Measurements from ENCODE around the gene CDK14.

CDK14 gene

DNA sequence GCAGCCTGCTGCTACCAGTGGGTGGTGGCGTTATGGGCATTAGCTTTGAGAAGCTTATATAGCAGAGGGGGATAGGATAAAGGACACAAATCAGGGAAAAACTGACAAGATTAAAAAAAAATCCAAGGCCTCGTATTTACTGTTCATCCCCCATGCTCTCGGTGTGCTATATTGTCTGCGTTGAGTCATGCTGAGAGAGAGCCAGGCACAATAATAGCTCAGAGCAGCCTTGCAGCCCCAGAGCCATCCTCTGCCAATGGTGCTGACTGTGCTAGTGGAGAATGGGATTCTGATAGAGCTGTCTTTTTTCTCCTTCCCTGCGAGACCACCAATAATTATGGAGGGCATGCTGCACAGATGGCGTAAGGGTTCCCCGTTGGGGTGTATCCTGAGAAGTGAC, 616.5 kb downstream of the CDK14 start:
- H3K9ac ChIP-seq (ENCODE audit: low read depth, low read length), result no peak overlapping the region
- H3K36me3 ChIP-seq (ENCODE audit: control insufficient read depth, insufficient read depth, low read length), result no peaks in the 10 kb centered on the region
- no peak overlapping the region for H3K4me3 ChIP-seq (ENCODE audit: low read depth, low read length)
- H3K27me3 ChIP-seq (ENCODE audit: control insufficient read depth, insufficient read depth, low read length), result no peaks in the 10 kb centered on the region
- no peaks in the 10 kb centered on the region for H3K9me3 ChIP-seq (ENCODE audit: control insufficient read depth, insufficient read depth, low read length)
- H3K4me1 ChIP-seq (ENCODE audit: control insufficient read depth, insufficient read depth, low read length), result no peaks in the 10 kb centered on the region

DNA sequence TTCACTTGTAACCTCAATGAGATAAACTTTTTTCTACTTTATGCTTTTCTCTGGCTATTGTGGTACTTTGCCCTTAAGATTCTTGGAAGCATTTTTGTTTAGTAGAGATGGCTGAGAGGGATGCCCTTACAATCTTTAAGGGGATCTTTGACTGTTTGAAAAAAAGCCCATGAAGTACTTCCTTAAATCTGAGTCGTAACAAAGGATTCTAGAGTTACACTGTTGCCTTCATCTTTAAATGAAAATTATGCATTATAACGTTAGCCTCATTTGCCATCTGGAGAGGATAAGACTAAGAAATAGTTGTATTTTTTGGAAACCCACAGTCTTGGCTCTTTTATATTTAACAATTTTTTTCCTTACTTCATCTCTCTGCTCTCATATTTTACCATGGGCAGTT, 630.3 kb downstream of the CDK14 start:
- Histone ChIP-seq H3K27me3 (ENCODE audit: control insufficient read depth, insufficient read depth, low read length) (no peaks in the 10 kb centered on the region), H3K9ac (ENCODE audit: low read depth, low read length) (no peak overlapping the region), H3K36me3 (ENCODE audit: control insufficient read depth, insufficient read depth, low read length) (no peaks in the 10 kb centered on the region), H3K4me1 (ENCODE audit: control insufficient read depth, insufficient read depth, low read length) (no peaks in the 10 kb centered on the region), H3K9me3 (ENCODE audit: control insufficient read depth, insufficient read depth, low read length) (no peaks in the 10 kb centered on the region), H3K4me3 (ENCODE audit: low read depth, low read length) (no peak overlapping the region)

GRCh38 chr7:91228327-91228726, 632.2 kb downstream of the CDK14 start:
- H3K4me3 ChIP-seq (ENCODE audit: low read depth, low read length), result no peak overlapping the region
- H3K9ac ChIP-seq (ENCODE audit: low read depth, low read length), result no peak overlapping the region
- H3K9me3 ChIP-seq (ENCODE audit: control insufficient read depth, insufficient read depth, low read length), result no peaks in the 10 kb centered on the region
- H3K27me3 ChIP-seq (ENCODE audit: control insufficient read depth, insufficient read depth, low read length), result no peaks in the 10 kb centered on the region
- H3K4me1 ChIP-seq (ENCODE audit: control insufficient read depth, insufficient read depth, low read length), result no peaks in the 10 kb centered on the region
- no peaks in the 10 kb centered on the region for H3K36me3 ChIP-seq (ENCODE audit: control insufficient read depth, insufficient read depth, low read length)

DNA sequence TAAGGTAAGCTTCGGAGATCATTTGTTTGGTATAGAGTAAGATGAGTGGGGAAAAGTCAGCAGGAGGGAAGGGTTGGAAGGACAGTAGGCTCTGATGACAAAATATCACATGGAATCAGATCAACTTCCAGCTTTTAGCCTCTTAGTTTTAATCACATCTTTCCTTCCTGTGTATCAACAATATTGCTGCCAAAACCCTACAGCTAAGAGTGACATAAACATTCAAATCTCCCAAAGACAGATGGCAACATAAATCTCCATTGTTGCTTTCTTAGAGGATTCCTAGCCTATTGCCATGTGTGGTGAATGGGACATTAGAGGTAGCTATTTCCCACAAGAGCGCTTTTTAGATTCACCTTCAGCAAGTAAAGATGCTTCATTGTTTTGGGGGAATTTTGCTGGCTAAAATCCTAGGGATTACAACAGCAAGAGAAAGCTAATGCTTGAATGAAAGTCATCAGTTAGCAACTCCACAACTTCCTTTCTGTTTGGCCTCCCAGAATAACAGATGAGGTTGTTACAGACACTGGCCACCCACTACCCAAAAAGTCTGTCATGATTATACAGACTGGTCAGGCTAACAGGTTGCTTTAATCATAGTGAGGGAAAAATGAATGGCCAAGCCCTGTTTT, 632.9 kb downstream of the CDK14 start:
- H3K9me3 ChIP-seq (ENCODE audit: control insufficient read depth, insufficient read depth, low read length), result no peaks in the 10 kb centered on the region
- no peaks in the 10 kb centered on the region for H3K27me3 ChIP-seq (ENCODE audit: control insufficient read depth, insufficient read depth, low read length)
- H3K4me1 ChIP-seq (ENCODE audit: control insufficient read depth, insufficient read depth, low read length), result no peaks in the 10 kb centered on the region
- no peaks in the 10 kb centered on the region for H3K36me3 ChIP-seq (ENCODE audit: control insufficient read depth, insufficient read depth, low read length)
- H3K4me3 ChIP-seq (ENCODE audit: low read depth, low read length), result no peak overlapping the region
- H3K9ac ChIP-seq (ENCODE audit: low read depth, low read length), result no peak overlapping the region

DNA sequence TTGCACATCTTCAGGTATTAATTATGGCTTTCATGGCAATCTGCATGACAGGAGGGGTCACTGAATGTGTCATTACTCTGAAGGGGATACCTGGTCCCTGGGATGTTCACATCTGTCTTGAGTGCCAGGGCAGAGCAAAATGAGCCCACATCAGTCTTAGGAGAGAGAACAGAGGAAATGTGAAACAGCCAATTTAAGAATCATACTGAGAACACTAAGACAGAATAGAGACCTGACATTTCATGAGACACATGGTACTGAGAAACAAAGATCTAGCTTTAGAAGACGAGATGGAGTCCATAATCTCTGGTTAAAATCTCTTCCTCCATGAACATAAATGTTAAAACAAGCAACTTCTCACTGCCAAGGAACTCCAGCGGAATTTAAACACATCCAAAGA, 634.0 kb downstream of the CDK14 start:
- H3K4me3 ChIP-seq (ENCODE audit: low read depth, low read length), result no peak overlapping the region
- H3K36me3 ChIP-seq (ENCODE audit: control insufficient read depth, insufficient read depth, low read length), result no peaks in the 10 kb centered on the region
- H3K27me3 ChIP-seq (ENCODE audit: control insufficient read depth, insufficient read depth, low read length), result no peaks in the 10 kb centered on the region
- no peak overlapping the region for H3K9ac ChIP-seq (ENCODE audit: low read depth, low read length)
- no peaks in the 10 kb centered on the region for H3K4me1 ChIP-seq (ENCODE audit: control insufficient read depth, insufficient read depth, low read length)
- no peaks in the 10 kb centered on the region for H3K9me3 ChIP-seq (ENCODE audit: control insufficient read depth, insufficient read depth, low read length)

DNA sequence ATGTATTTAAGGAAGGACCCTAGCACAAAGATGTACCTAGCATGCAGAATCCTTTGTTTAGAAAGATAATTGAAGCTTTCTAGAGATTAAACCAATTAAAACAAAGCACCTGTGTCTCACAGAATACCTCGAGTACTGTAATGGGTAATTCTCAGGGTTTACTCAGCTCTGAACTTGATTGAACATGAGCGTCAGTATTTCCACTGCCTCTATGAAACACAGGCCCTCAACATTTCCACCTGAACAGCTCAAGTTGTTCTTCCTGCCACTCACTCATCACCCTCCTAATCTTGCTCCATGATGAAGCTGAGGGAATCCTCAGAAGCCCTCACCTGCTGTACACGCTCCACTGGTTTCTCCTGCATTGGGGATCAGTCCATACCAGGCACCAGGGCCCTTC, 634.4 kb downstream of the CDK14 start:
- H3K27me3 ChIP-seq (ENCODE audit: control insufficient read depth, insufficient read depth, low read length), result no peaks in the 10 kb centered on the region
- H3K36me3 ChIP-seq (ENCODE audit: control insufficient read depth, insufficient read depth, low read length), result no peaks in the 10 kb centered on the region
- H3K4me1 ChIP-seq (ENCODE audit: control insufficient read depth, insufficient read depth, low read length), result no peaks in the 10 kb centered on the region
- no peaks in the 10 kb centered on the region for H3K9me3 ChIP-seq (ENCODE audit: control insufficient read depth, insufficient read depth, low read length)
- no peak overlapping the region for H3K9ac ChIP-seq (ENCODE audit: low read depth, low read length)
- H3K4me3 ChIP-seq (ENCODE audit: low read depth, low read length), result no peak overlapping the region

- H3K4me1 ChIP-seq (ENCODE audit: control insufficient read depth, insufficient read depth, low read length), result no peaks in the 10 kb centered on the region
- no peaks in the 10 kb centered on the region for H3K27me3 ChIP-seq (ENCODE audit: control insufficient read depth, insufficient read depth, low read length)
- no peak overlapping the region for H3K9ac ChIP-seq (ENCODE audit: low read depth, low read length)
- no peaks in the 10 kb centered on the region for H3K36me3 ChIP-seq (ENCODE audit: control insufficient read depth, insufficient read depth, low read length)
- H3K4me3 ChIP-seq (ENCODE audit: low read depth, low read length), result no peak overlapping the region
- no peaks in the 10 kb centered on the region for H3K9me3 ChIP-seq (ENCODE audit: control insufficient read depth, insufficient read depth, low read length)
Observed at GRCh38 chr7:91233212-91233611, 637.1 kb downstream of the CDK14 start.

GRCh38 chr7:91235211-91235832, 639.2 kb downstream of the CDK14 start:
- no peak overlapping the region for H3K4me3 ChIP-seq (ENCODE audit: low read depth, low read length)
- no peaks in the 10 kb centered on the region for H3K36me3 ChIP-seq (ENCODE audit: control insufficient read depth, insufficient read depth, low read length)
- H3K4me1 ChIP-seq (ENCODE audit: control insufficient read depth, insufficient read depth, low read length), result no peaks in the 10 kb centered on the region
- H3K9ac ChIP-seq (ENCODE audit: low read depth, low read length), result no peak overlapping the region
- no peaks in the 10 kb centered on the region for H3K9me3 ChIP-seq (ENCODE audit: control insufficient read depth, insufficient read depth, low read length)
- no peaks in the 10 kb centered on the region for H3K27me3 ChIP-seq (ENCODE audit: control insufficient read depth, insufficient read depth, low read length)

- no peak overlapping the region for H3K9ac ChIP-seq (ENCODE audit: low read depth, low read length)
- H3K4me3 ChIP-seq (ENCODE audit: low read depth, low read length), result no peak overlapping the region
Observed at GRCh38 chr7:91239171-91239604, 643.1 kb downstream of the CDK14 start.

GRCh38 chr7:91239772-91240171, 643.7 kb downstream of the CDK14 start:
- H3K36me3 ChIP-seq (ENCODE audit: control insufficient read depth, insufficient read depth, low read length), result no peaks in the 10 kb centered on the region
- H3K27me3 ChIP-seq (ENCODE audit: control insufficient read depth, insufficient read depth, low read length), result no peaks in the 10 kb centered on the region
- H3K9ac ChIP-seq (ENCODE audit: low read depth, low read length), result no peak overlapping the region
- no peaks in the 10 kb centered on the region for H3K9me3 ChIP-seq (ENCODE audit: control insufficient read depth, insufficient read depth, low read length)
- no peak overlapping the region for H3K4me3 ChIP-seq (ENCODE audit: low read depth, low read length)
- H3K4me1 ChIP-seq (ENCODE audit: control insufficient read depth, insufficient read depth, low read length), result no peaks in the 10 kb centered on the region

More at GRCh38 chr7:91239171-91239604, 643.1 kb downstream of the CDK14 start:
- H3K27me3 ChIP-seq (ENCODE audit: control insufficient read depth, insufficient read depth, low read length), result no peaks in the 10 kb centered on the region
- H3K4me1 ChIP-seq (ENCODE audit: control insufficient read depth, insufficient read depth, low read length), result no peaks in the 10 kb centered on the region
- no peaks in the 10 kb centered on the region for H3K36me3 ChIP-seq (ENCODE audit: control insufficient read depth, insufficient read depth, low read length)
- no peaks in the 10 kb centered on the region for H3K9me3 ChIP-seq (ENCODE audit: control insufficient read depth, insufficient read depth, low read length)

DNA sequence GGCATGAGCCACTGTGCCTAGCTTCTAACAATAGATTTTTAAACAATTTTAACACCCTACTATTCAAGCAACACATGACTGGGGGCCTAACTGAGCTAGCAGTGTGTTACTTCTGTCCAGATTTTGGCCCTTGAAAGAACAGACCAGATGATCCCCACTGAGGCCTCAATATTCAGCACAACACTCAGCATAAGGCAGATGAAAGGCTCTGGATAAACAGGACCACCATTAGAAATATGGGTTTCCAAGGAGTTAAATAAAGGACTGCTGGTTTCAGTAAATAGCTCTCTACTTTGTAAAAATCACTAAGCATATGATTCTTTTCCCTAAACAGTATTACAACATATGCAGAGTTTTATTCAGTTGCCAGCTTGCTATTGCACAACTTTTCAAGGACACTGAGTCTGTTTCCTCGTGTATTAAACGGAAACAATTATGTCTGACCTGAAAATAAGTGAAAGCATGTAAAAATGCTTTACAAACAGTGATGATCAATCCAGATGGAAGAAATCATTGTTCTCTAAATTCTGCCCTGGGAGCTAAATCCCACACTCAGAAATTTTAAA, 644.3 kb downstream of the CDK14 start:
- no peaks in the 10 kb centered on the region for H3K9me3 ChIP-seq (ENCODE audit: control insufficient read depth, insufficient read depth, low read length)
- no peaks in the 10 kb centered on the region for H3K36me3 ChIP-seq (ENCODE audit: control insufficient read depth, insufficient read depth, low read length)
- H3K4me3 ChIP-seq (ENCODE audit: low read depth, low read length), result no peak overlapping the region
- H3K9ac ChIP-seq (ENCODE audit: low read depth, low read length), result no peak overlapping the region
- H3K27me3 ChIP-seq (ENCODE audit: control insufficient read depth, insufficient read depth, low read length), result no peaks in the 10 kb centered on the region
- H3K4me1 ChIP-seq (ENCODE audit: control insufficient read depth, insufficient read depth, low read length), result no peaks in the 10 kb centered on the region

Data from iPS-15b (cell line).